ENCODE measurements around the gene FZR1.

The FZR1 gene

GRCh38 chr19:3535981-3536380 is 29.9 kb downstream of the FZR1 start:
- H3K4me3 ChIP-seq (ENCODE audit: control insufficient read depth, low read depth, low read length): no peak overlapping the region
- DNase-seq (ENCODE audit: low read depth): no peak
- TF ChIP-seq CTCF (conservative IDR thresholded peaks at IDR 0.05; ENCODE audit: control insufficient read depth, insufficient read depth, low read depth, low read length): no peak

- DNase-seq (ENCODE audit: low read depth): no peak
- TF ChIP-seq CTCF (conservative IDR thresholded peaks at IDR 0.05; ENCODE audit: control insufficient read depth, insufficient read depth, low read depth, low read length): no peak
- H3K4me3 ChIP-seq (ENCODE audit: control insufficient read depth, low read depth, low read length): no peak overlapping the region
Observed at GRCh38 chr19:3536429-3537100, 30.5 kb downstream of the FZR1 start.

- no peak for DNase-seq (ENCODE audit: low read depth)
- H3K4me3 ChIP-seq (ENCODE audit: control insufficient read depth, low read depth, low read length): no peak overlapping the region
- TF ChIP-seq CTCF (conservative IDR thresholded peaks at IDR 0.05; ENCODE audit: control insufficient read depth, insufficient read depth, low read depth, low read length): no peak
Observed at GRCh38 chr19:3537101-3537437, 31.0 kb downstream of the FZR1 start.

- no peak for TF ChIP-seq CTCF (conservative IDR thresholded peaks at IDR 0.05; ENCODE audit: control insufficient read depth, insufficient read depth, low read depth, low read length)
- no peak for DNase-seq (ENCODE audit: low read depth)
- H3K4me3 ChIP-seq (ENCODE audit: control insufficient read depth, low read depth, low read length): no peak overlapping the region
Observed at GRCh38 chr19:3537438-3538240, 31.5 kb downstream of the FZR1 start.

GRCh38 chr19:3538258-3538929 is 32.3 kb downstream of the FZR1 start:
- TF ChIP-seq CTCF (conservative IDR thresholded peaks at IDR 0.05; ENCODE audit: control insufficient read depth, insufficient read depth, low read depth, low read length): no peak
- no peak for DNase-seq (ENCODE audit: low read depth)
- H3K4me3 ChIP-seq (ENCODE audit: control insufficient read depth, low read depth, low read length): no peak overlapping the region

- H3K4me3 ChIP-seq (ENCODE audit: control insufficient read depth, low read depth, low read length): no peak within 1 kb of the TSS
- TF ChIP-seq CTCF (conservative IDR thresholded peaks at IDR 0.05; ENCODE audit: control insufficient read depth, insufficient read depth, low read depth, low read length): no peak
- no peak for DNase-seq (ENCODE audit: low read depth)
Observed at GRCh38 chr19:3538965-3539755, 33.0 kb downstream of the FZR1 start, which contains the start of gene TEKTIP1. Gene TEKTIP1, plus strand, starts transcription at chr19:3539174. Its CDS starts 4 bp downstream, at chr19:3539178.

Measured in fibroblast of mammary gland (primary cell).